ENCODE data around the gene GNRH2.
"Not testable (repeated sequence)": the region's sequence is repeated elsewhere in the genome, so short reads cannot be mapped to it uniquely, and the experiment has no call there.

Gene GNRH2

GRCh38 chr20:3010985-3011723, 32.3 kb upstream of the GNRH2 start:
- H3K9me3 ChIP-seq (ENCODE audit: control insufficient read depth, low read length): no peaks in the 10 kb centered on the region
- no peak overlapping the region for H3K4me3 ChIP-seq (ENCODE audit: low read depth, low read length)
- no peaks in the 10 kb centered on the region for H3K4me1 ChIP-seq
- no peak overlapping the region for H3K27ac ChIP-seq
- no peaks in the 10 kb centered on the region for H3K27me3 ChIP-seq (ENCODE audit: control insufficient read depth, insufficient read depth, low read length)
- no peaks in the 10 kb centered on the region for H3K79me2 ChIP-seq
- TF ChIP-seq CTCF (IDR thresholded peaks at IDR 0.05): no peak
- H3K9ac ChIP-seq: no peak overlapping the region
- no peak overlapping the region for H2AFZ ChIP-seq
- H3K36me3 ChIP-seq (ENCODE audit: control insufficient read depth, insufficient read depth, low read length): no peaks in the 10 kb centered on the region
- H3K4me2 ChIP-seq (ENCODE audit: low read length): no peak overlapping the region

GRCh38 chr20:3011752-3012151, 31.7 kb upstream of the GNRH2 start:
- no peaks in the 10 kb centered on the region for H3K79me2 ChIP-seq
- no peaks in the 10 kb centered on the region for H3K4me1 ChIP-seq
- no peak overlapping the region for H2AFZ ChIP-seq
- H3K27ac ChIP-seq: no peak overlapping the region
- no peak overlapping the region for H3K4me2 ChIP-seq (ENCODE audit: low read length)
- H3K36me3 ChIP-seq (ENCODE audit: control insufficient read depth, insufficient read depth, low read length): no peaks in the 10 kb centered on the region
- H3K4me3 ChIP-seq (ENCODE audit: low read depth, low read length): no peak overlapping the region
- no peaks in the 10 kb centered on the region for H3K27me3 ChIP-seq (ENCODE audit: control insufficient read depth, insufficient read depth, low read length)
- H3K9me3 ChIP-seq (ENCODE audit: control insufficient read depth, low read length): no peaks in the 10 kb centered on the region
- TF ChIP-seq CTCF (IDR thresholded peaks at IDR 0.05): no peak
- no peak overlapping the region for H3K9ac ChIP-seq

- no peaks in the 10 kb centered on the region for H3K36me3 ChIP-seq (ENCODE audit: control insufficient read depth, insufficient read depth, low read length)
- no peak for TF ChIP-seq CTCF (IDR thresholded peaks at IDR 0.05)
- H3K9ac ChIP-seq: no peak overlapping the region
- no peaks in the 10 kb centered on the region for H3K9me3 ChIP-seq (ENCODE audit: control insufficient read depth, low read length)
- H3K4me3 ChIP-seq (ENCODE audit: low read depth, low read length): no peak overlapping the region
- H3K27ac ChIP-seq: no peak overlapping the region
- H3K4me2 ChIP-seq (ENCODE audit: low read length): no peak overlapping the region
- H3K79me2 ChIP-seq: no peaks in the 10 kb centered on the region
- H3K27me3 ChIP-seq (ENCODE audit: control insufficient read depth, insufficient read depth, low read length): no peaks in the 10 kb centered on the region
- no peaks in the 10 kb centered on the region for H3K4me1 ChIP-seq
- no peak overlapping the region for H2AFZ ChIP-seq
These were observed 29.7 kb upstream of the GNRH2 start for GRCh38 chr20:3013771-3014170.

- no peaks in the 10 kb centered on the region for H3K4me1 ChIP-seq
- H3K36me3 ChIP-seq (ENCODE audit: control insufficient read depth, insufficient read depth, low read length): no peaks in the 10 kb centered on the region
- no peaks in the 10 kb centered on the region for H3K9me3 ChIP-seq (ENCODE audit: control insufficient read depth, low read length)
- no peak overlapping the region for H3K4me2 ChIP-seq (ENCODE audit: low read length)
- H3K27me3 ChIP-seq (ENCODE audit: control insufficient read depth, insufficient read depth, low read length): no peaks in the 10 kb centered on the region
- no peak overlapping the region for H2AFZ ChIP-seq
- H3K4me3 ChIP-seq (ENCODE audit: low read depth, low read length): no peak overlapping the region
- no peak for TF ChIP-seq CTCF (IDR thresholded peaks at IDR 0.05)
- H3K9ac ChIP-seq: no peak overlapping the region
- no peak overlapping the region for H3K27ac ChIP-seq
- no peaks in the 10 kb centered on the region for H3K79me2 ChIP-seq
These were observed 29.2 kb upstream of the GNRH2 start for GRCh38 chr20:3014179-3014578.

- no peaks in the 10 kb centered on the region for H3K27me3 ChIP-seq (ENCODE audit: control insufficient read depth, insufficient read depth, low read length)
These were observed 28.8 kb upstream of the GNRH2 start for GRCh38 chr20:3014662-3015061.

GRCh38 chr20:3015302-3015701, 28.1 kb upstream of the GNRH2 start:
- H3K4me2 ChIP-seq (ENCODE audit: low read length); H3K79me2 ChIP-seq; H3K4me1 ChIP-seq; H3K27me3 ChIP-seq (ENCODE audit: control insufficient read depth, insufficient read depth, low read length); H3K27ac ChIP-seq; H3K36me3 ChIP-seq (ENCODE audit: control insufficient read depth, insufficient read depth, low read length); H3K4me3 ChIP-seq (ENCODE audit: low read depth, low read length); H3K9me3 ChIP-seq (ENCODE audit: control insufficient read depth, low read length); H2AFZ ChIP-seq; H3K9ac ChIP-seq: not testable (repeated sequence)

More at GRCh38 chr20:3014662-3015061, 28.8 kb upstream of the GNRH2 start:
- no peaks in the 10 kb centered on the region for H3K4me1 ChIP-seq
- no peak overlapping the region for H3K4me3 ChIP-seq (ENCODE audit: low read depth, low read length)
- no peaks in the 10 kb centered on the region for H3K79me2 ChIP-seq
- H3K36me3 ChIP-seq (ENCODE audit: control insufficient read depth, insufficient read depth, low read length): no peaks in the 10 kb centered on the region
- H2AFZ ChIP-seq: no peak overlapping the region
- no peak overlapping the region for H3K9ac ChIP-seq
- no peak overlapping the region for H3K27ac ChIP-seq
- H3K4me2 ChIP-seq (ENCODE audit: low read length): no peak overlapping the region
- TF ChIP-seq CTCF (IDR thresholded peaks at IDR 0.05): no peak
- H3K9me3 ChIP-seq (ENCODE audit: control insufficient read depth, low read length): no peaks in the 10 kb centered on the region

Measured in parathyroid adenoma (tissue), 2 donors.